Stomach (tissue), 9 donors: ENCODE data around the gene SLC6A17. TPM values are rescaled to one million over a fixed set of nuclear protein-coding genes. Genes with fewer than 3 reads are reported as not detected.

Experiments used
- DNase-seq, 2 donors: peaks; one replicate each; pipeline versions ENCODE4 v3.0.0 to v3.0.0-alpha.2; 2013 to 2019
- H3K27ac ChIP-seq, 5 donors: fragments of 200-600 bp in 4 of 5; sonication (generic) in 4 of 5; one replicate each; pipeline ENCODE4 v1.5.1; 2013 to 2019; ENCODE audit warnings: mild to moderate bottlenecking in 1 of 5, moderate library complexity in 1 of 5
- H3K27me3 ChIP-seq, 3 donors: fragments of 200-600 bp; sonication (generic); one replicate each; pipeline ENCODE4 v1.5.1; 2017 to 2019; ENCODE audit warnings: mixed run types in 1 of 3
- H3K36me3 ChIP-seq, 4 donors: fragments of 200-600 bp; sonication (generic); 1 replicate in 3 of 4; 2 replicates in 1 of 4; pipeline ENCODE4 v1.5.1; 2016 to 2019
- H3K4me1 ChIP-seq, 4 donors: fragments of 200-600 bp; sonication (generic); one replicate each; pipeline ENCODE4 v1.5.1; 2016 to 2019
- H3K4me3 ChIP-seq, 4 donors: fragments of 200-600 bp; sonication (generic) in 3 of 4; one replicate each; pipeline ENCODE4 v1.5.1; 2016 to 2019; ENCODE audit warnings: mild to moderate bottlenecking in 1 of 4
- H3K9me3 ChIP-seq, 4 donors: fragments of 200-600 bp; sonication (generic); one replicate each; pipeline ENCODE4 v1.5.1; 2016 to 2019
- CTCF ChIP-seq, 7 experiments: fragments of 450-650 bp in 4 of 7; fragments of 200-600 bp in 3 of 7; sonication (generic) in 3 of 7; IDR thresholded peaks; one replicate each; pipeline ENCODE4 v1.5.1; 2016 to 2019; ENCODE audit warnings: antibody characterized with exemption in 7 of 7, control low read depth in 2 of 7, mild to moderate bottlenecking in 1 of 7
- EP300 ChIP-seq: sonication (generic); formaldehyde crosslinking; IDR thresholded peaks from one replicate; pipeline ENCODE4 v1.6.1; 2017; ENCODE audit warnings: antibody characterized with exemption
- POLR2A ChIP-seq, 4 donors: fragments of 450-650 bp; IDR thresholded peaks; one replicate each; pipeline ENCODE4 v1.6.1; 2016; ENCODE audit warnings: antibody characterized with exemption in 4 of 4, control low read depth in 2 of 4, mild to moderate bottlenecking in 1 of 4, moderate library complexity in 1 of 4
- POLR2AphosphoS5 ChIP-seq, 3 donors: sonication (generic); formaldehyde crosslinking; IDR thresholded peaks; one replicate each; pipeline ENCODE4 v1.6.1; 2016; ENCODE audit warnings: antibody characterized with exemption in 3 of 3
- WGBS, 5 donors: extraction: QIAGEN DNeasy Blood & Tissue Kit in 3 of 5; methylation state at CpG; one replicate each; pipeline versions ENCODE4 v1.1.5 to v1.1.7; 2013 to 2018; 5-methylcytosine and 5-hydroxymethylcytosine counted together
- intact Hi-C: fragments of 100-400 bp; cut with DNase I; formaldehyde crosslinking; loops from one replicate; pipeline ENCODE4 v1.15.1; 2023; ENCODE audit warnings: low total_unique reads
- polyA plus RNA-seq, 3 donors: library from polyadenylated mRNA; stranded (reverse); fragments of 200-250 nt; gene quantifications; one replicate each; pipeline ENCODE4 v1.2.3, GENCODE V29; 2013
- total RNA-seq, 5 donors: library from RNA; depleted of rRNA; stranded (reverse); fragments of >200 nt; gene quantifications; one replicate each; pipeline versions ENCODE4 v1.1.0 to v1.2.3, GENCODE V29; 2014 to 2016
- donor health status: healthy with polysubstance abuse.
- donor health status: Bipolar disorder and iron deficiency.
- donor health status: healthy.

The SLC6A17 gene
- total and polyA plus RNA-seq, 8 donors = 0.08 to 0.37 (median 0.14) TPM; not detected in 3

- intact Hi-C loops = no loop called here
- Histone ChIP-seq H3K27me3 (no peaks in the 10 kb centered on the region), H3K9me3 (no peaks in the 10 kb centered on the region), H3K27ac (peak overlapping the region in 2 of 5 donors; percentile 1 to 10), H3K36me3 (no peaks in the 10 kb centered on the region), H3K4me1 (peaks cover 16 to 45% (median 26%) of the 10 kb centered on the region in 4 donors), H3K4me3 (no peak overlapping the region)
- 54 to 70% (median 62%) methylated on average over 9 to 13 of the region's 13 CpGs for WGBS, 5 donors
- no peak for TF ChIP-seq EP300
- TF ChIP-seq POLR2AphosphoS5 (IDR thresholded peaks at IDR 0.05) = no peak
- TF ChIP-seq CTCF (IDR thresholded peaks at IDR 0.05) = no peak
- TF ChIP-seq POLR2A (IDR thresholded peaks at IDR 0.05) = no peak
- DNase-seq = peak; percentile 52 to 58
Observed at GRCh38 chr1:110240476-110241210, 90.3 kb downstream of the SLC6A17 start.

GRCh38 chr1:110241516-110241915 lies 91.2 kb downstream of the SLC6A17 start:
- no peak for TF ChIP-seq POLR2A (IDR thresholded peaks at IDR 0.05)
- Histone ChIP-seq H3K36me3 (no peaks in the 10 kb centered on the region), H3K4me1 (peaks cover 14 to 36% (median 23%) of the 10 kb centered on the region in 4 donors), H3K9me3 (no peaks in the 10 kb centered on the region), H3K27me3 (no peaks in the 10 kb centered on the region), H3K4me3 (no peak overlapping the region), H3K27ac (no peak overlapping the region)
- DNase-seq = no peak
- 31 to 55% (median 46%) methylated on average over 2 of the region's 2 CpGs for WGBS, 5 donors
- intact Hi-C loops = no loop called here

GRCh38 chr1:110242062-110242461 lies 91.8 kb downstream of the SLC6A17 start:
- Histone ChIP-seq H3K4me1 (peaks cover 14 to 36% (median 23%) of the 10 kb centered on the region in 4 donors), H3K27ac (no peak overlapping the region), H3K36me3 (no peaks in the 10 kb centered on the region), H3K9me3 (no peaks in the 10 kb centered on the region), H3K27me3 (no peaks in the 10 kb centered on the region), H3K4me3 (no peak overlapping the region)
- intact Hi-C loops = no loop called here
- TF ChIP-seq POLR2AphosphoS5 (IDR thresholded peaks at IDR 0.05) = no peak
- TF ChIP-seq POLR2A (IDR thresholded peaks at IDR 0.05) = no peak
- no peak for TF ChIP-seq CTCF (IDR thresholded peaks at IDR 0.05)
- no peak for TF ChIP-seq EP300
- DNase-seq = no peak
- 84 to 96% (median 92%) methylated on average over 4 of the region's 4 CpGs for WGBS, 5 donors

- no peaks in the 10 kb centered on the region for H3K9me3 ChIP-seq
- peaks cover 14 to 36% (median 23%) of the 10 kb centered on the region in 4 donors for H3K4me1 ChIP-seq
- no peak for TF ChIP-seq POLR2A (IDR thresholded peaks at IDR 0.05)
- TF ChIP-seq POLR2AphosphoS5 (IDR thresholded peaks at IDR 0.05) = no peak
- no peak for TF ChIP-seq EP300
- TF ChIP-seq CTCF (IDR thresholded peaks at IDR 0.05) = no peak
- intact Hi-C loops = no loop called here
- H3K27me3 ChIP-seq = no peaks in the 10 kb centered on the region
- no peak overlapping the region for H3K4me3 ChIP-seq
- H3K27ac ChIP-seq = no peak overlapping the region
- no peak for DNase-seq
- 43 to 70% (median 57%) methylated on average over 4 of the region's 4 CpGs for WGBS, 5 donors
- no peaks in the 10 kb centered on the region for H3K36me3 ChIP-seq
Observed at GRCh38 chr1:110242731-110243130, 92.4 kb downstream of the SLC6A17 start.

- H3K4me3 ChIP-seq = no peak overlapping the region
- intact Hi-C loops = no loop called here
- peak overlapping the region in 2 of 5 donors; percentile 8 to 32 for H3K27ac ChIP-seq
- TF ChIP-seq CTCF (IDR thresholded peaks at IDR 0.05) (no peak), EP300 (no peak), POLR2A (IDR thresholded peaks at IDR 0.05) (no peak), POLR2AphosphoS5 (IDR thresholded peaks at IDR 0.05) (no peak)
- no peaks in the 10 kb centered on the region for H3K27me3 ChIP-seq
- H3K4me1 ChIP-seq = peaks cover 14 to 36% (median 23%) of the 10 kb centered on the region in 4 donors
- H3K36me3 ChIP-seq = no peaks in the 10 kb centered on the region
- no peaks in the 10 kb centered on the region for H3K9me3 ChIP-seq
- peak in 1 of 2 donors; percentile 43 for DNase-seq
- WGBS, 5 donors = 45 to 59% (median 57%) methylated on average over 7 of the region's 7 CpGs
Observed at GRCh38 chr1:110243146-110243545, 92.9 kb downstream of the SLC6A17 start.
